ENCODE results near the gene REPIN1.

DNA sequence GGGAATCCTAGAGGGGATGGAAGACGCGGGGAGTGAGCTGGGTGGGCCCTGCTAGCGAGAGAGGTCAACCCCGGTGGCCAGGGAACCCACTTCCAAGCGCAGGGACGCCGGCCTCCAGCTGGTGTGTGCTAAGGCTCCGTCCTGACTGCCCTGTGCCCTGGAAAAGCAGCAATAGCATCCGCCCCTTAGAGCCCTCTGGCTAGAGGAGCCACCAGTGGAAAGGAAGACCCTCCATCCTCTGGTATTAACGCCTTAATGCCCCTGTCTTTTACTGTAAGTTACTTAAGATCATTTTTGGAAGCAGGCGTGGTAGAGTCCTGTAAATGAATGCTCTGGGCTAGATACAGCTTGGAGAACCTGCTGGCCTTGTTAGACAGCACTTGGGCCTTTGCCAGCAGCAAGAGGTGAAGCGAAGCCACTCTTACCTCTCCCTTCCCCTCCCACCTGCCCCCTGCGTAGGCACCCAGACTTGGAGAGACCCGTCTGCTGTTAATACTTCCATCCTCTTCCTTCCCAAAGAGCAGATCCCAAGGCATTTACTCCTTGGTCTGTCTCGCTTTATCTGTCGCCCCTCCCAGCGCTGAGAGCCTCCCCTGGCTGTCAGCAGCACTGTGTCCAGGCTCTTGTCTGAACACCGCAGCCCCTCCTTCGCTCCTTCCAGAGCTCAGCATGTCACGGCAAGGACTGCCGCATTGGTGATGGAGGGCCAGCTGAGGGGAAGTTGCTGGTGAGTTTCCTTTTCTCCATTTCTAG, 4.6 kb downstream of the REPIN1 start:
- TF ChIP-seq, protein P1, sequence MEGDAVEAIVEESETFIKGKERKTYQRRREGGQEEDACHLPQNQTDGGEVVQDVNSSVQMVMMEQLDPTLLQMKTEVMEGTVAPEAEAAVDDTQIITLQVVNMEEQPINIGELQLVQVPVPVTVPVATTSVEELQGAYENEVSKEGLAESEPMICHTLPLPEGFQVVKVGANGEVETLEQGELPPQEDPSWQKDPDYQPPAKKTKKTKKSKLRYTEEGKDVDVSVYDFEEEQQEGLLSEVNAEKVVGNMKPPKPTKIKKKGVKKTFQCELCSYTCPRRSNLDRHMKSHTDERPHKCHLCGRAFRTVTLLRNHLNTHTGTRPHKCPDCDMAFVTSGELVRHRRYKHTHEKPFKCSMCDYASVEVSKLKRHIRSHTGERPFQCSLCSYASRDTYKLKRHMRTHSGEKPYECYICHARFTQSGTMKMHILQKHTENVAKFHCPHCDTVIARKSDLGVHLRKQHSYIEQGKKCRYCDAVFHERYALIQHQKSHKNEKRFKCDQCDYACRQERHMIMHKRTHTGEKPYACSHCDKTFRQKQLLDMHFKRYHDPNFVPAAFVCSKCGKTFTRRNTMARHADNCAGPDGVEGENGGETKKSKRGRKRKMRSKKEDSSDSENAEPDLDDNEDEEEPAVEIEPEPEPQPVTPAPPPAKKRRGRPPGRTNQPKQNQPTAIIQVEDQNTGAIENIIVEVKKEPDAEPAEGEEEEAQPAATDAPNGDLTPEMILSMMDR (IDR thresholded peaks at IDR 0.05; ENCODE audit: insufficient read depth, low read length, poor library complexity, severe bottlenecking), result no peak
- TF ChIP-seq EZH2phosphoT487 (conservative IDR thresholded peaks at IDR 0.05; ENCODE audit: low read length), result no peak

All from SU-DHL-6 (cell line).